ENCODE measurements around the gene TEDC1.

Gene TEDC1

GRCh38 chr14:105527381-105527825 is 36.4 kb downstream of the TEDC1 start:
- no peak for DNase-seq

- peak; percentile 52 for DNase-seq
Observed at GRCh38 chr14:105527826-105528585, 37.0 kb downstream of the TEDC1 start.

DNA sequence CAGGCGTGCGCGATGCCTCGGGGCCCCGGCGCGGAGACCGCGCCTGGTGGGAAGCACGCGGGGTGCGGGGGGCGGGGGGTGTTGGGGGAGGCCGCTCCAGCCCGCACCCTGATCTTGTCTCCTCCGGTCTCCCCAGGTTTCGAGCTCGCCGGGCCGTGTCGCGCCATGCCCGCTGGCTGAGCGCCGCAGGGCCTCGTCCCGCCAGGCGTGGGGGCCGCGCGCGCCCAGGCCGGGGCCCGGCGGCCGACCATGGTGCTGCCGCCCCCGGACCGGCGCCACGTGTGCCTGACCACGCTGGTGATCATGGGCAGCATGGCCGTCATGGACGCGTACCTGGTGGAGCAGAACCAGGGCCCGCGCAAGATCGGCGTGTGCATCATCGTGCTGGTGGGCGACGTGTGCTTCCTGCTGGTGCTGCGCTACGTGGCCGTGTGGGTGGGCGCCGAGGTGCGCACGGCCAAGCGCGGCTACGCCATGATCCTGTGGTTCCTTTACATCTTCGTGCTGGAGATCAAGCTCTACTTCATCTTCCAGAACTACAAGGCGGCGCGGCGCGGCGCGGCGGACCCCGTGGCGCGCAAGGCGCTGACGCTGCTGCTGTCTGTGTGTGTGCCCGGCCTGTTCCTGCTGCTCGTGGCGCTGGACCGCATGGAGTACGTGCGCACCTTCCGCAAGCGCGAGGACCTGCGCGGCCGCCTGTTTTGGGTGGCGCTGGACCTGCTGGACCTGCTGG is 37.7 kb downstream of the TEDC1 start:
- no peak for DNase-seq

DNA sequence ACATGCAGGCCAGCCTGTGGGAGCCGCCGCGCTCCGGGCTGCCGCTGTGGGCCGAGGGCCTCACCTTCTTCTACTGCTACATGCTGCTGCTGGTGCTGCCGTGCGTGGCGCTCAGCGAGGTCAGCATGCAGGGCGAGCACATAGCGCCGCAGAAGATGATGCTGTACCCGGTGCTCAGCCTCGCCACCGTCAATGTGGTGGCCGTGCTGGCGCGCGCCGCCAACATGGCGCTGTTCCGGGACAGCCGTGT is 38.2 kb downstream of the TEDC1 start:
- DNase-seq, result no peak

GRCh38 chr14:105529569-105530284 is 38.7 kb downstream of the TEDC1 start:
- no peak for DNase-seq

DNA sequence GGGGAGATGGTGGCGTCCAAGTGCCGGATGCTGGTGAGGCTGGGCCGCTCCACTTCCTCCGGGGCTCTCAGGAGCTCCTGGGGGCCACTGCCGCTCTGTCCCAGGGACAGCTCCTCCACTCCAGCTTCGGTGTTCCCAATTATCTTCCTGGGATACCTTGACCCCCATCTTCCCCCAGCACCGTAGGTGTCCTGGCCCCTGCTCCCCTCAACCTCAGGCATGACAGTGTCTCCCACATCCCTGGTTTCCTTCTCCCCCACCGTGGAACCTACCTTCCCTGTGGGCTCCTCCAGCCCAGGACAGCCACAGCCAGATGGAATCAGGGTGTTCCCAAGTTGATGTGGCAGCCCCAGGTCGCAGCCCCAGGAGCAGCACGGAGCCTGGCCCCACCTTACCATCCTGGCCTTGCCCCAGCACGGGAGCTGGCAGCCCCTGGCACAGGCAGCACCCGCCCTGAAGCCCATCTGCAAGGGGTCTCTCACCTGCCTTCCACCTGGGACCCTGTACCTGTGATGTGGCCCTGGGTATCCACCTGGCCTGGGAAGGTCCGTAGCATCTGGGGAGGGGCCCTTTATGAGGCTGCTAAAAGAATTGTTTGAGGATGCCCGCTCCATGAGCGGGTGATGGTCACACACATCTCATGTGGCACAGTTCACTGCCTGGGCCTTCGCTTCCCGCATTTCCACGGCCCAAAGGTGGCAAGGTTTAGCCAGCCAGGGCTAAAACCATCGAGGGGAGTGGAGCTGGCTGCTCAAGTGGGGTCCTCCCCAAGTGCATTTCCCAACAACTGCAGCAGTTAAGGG is 39.4 kb downstream of the TEDC1 start:
- DNase-seq, result no peak

DNA sequence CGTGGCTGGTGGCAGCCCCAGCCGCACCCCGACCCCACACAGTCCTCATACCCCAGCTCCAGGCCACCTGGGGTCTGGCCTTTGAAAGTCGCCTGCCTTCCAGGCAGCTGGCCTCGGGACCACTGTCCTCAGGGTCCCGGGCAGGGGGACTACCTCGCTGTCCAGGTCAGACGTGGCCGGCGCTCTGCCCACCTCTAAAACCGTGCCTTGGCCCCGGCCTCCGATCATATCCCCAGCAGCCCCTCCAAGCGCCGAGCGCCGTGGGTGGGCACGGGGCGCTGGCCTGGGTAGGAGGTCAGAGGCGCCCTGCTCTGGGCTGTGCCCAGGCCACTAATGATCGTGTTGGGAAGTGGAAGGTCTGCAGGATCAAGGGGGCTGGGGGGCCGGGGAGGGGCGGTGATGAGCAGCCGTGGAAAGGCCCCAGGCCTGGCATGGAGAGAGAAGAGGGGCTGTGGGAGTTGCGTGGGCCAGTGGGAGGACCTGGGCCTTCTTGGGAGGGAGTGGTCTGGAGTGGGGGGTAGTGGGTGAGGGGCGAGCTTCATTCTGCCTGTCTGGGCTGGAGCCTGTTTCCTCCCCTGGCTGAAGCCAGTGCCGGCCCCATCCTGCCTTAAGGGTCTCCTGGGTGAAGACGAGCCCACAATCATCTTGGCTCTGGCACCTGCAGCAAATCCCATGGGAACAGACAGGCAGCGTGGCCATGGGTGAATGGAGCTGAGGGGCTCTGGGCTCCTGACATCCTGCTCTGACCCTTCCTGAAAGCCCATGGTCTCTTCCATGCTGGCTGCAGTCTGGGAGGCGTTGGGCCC is 40.2 kb downstream of the TEDC1 start:
- no peak for DNase-seq

- no peak for DNase-seq
Observed at GRCh38 chr14:105531894-105532623, 41.0 kb downstream of the TEDC1 start.

GRCh38 chr14:105532735-105533141 is 41.7 kb downstream of the TEDC1 start:
- DNase-seq, result no peak

DNA sequence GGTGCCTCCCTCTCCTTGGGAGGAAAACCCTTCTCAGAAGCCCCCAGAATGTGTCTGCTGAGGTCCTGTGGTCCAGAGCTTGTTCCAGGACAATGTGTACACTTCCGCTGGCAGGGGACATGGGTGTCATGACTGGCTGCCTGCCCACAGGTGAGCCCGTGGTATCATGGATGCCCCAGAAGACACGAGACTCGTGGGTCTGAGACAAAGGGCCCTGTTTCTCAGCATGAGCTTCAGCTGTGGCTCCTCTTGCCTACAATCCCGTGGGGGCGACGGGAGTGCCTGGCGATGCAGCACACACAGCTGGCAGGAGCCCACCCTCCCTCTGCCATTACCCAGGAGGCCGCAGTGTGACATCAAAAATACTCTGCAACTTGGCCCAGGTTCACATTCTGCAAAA is 42.3 kb downstream of the TEDC1 start:
- no peak for DNase-seq

GRCh38 chr14:105533811-105534498 is 42.9 kb downstream of the TEDC1 start:
- DNase-seq, result no peak

- no peak for DNase-seq
Observed at GRCh38 chr14:105534586-105534985, 43.5 kb downstream of the TEDC1 start.

GRCh38 chr14:105536051-105536450 is 45.0 kb downstream of the TEDC1 start:
- no peak for DNase-seq

DNA sequence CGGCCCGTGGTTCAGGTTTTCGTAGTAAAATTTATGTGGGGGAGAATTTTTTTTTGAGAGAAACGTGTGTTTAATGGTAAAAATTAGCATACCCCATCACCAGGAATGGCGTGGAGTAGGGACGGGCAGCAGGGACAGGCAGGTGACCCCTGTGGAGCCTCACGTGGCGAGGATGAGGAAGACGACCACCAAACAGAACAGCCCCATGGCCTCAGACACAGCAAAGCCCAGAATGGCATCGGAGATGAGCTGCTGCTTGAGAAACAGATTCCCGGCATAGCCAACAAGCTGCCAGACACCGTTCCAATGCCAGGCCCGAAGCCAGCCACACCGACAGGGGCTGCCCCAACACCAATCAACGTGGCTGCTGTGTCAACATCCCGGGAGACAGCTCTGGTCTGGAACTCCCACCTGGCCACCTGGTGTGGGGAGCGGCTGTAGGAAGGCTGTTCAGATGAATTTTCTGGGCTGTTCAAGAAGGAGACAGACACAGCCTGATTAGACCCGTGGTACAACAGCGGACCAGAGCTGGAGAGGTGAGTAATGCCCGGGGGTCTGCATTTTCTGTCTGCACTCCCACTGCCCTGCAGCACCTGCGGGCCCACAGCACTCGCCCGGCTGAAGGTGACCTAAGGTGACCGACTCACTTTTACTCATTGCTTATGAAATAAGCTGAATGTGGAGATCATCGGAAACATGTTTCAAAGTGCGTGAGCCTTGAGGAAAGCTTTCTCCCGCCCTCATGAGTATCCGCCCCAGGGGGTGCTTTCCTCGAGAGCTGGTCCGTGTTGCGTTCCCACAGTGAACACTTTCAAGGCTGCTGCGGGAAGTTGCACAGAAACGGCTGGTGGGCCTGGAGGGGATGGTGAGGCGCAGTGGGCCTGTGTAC is 45.9 kb downstream of the TEDC1 start:
- DNase-seq, result no peak

DNA sequence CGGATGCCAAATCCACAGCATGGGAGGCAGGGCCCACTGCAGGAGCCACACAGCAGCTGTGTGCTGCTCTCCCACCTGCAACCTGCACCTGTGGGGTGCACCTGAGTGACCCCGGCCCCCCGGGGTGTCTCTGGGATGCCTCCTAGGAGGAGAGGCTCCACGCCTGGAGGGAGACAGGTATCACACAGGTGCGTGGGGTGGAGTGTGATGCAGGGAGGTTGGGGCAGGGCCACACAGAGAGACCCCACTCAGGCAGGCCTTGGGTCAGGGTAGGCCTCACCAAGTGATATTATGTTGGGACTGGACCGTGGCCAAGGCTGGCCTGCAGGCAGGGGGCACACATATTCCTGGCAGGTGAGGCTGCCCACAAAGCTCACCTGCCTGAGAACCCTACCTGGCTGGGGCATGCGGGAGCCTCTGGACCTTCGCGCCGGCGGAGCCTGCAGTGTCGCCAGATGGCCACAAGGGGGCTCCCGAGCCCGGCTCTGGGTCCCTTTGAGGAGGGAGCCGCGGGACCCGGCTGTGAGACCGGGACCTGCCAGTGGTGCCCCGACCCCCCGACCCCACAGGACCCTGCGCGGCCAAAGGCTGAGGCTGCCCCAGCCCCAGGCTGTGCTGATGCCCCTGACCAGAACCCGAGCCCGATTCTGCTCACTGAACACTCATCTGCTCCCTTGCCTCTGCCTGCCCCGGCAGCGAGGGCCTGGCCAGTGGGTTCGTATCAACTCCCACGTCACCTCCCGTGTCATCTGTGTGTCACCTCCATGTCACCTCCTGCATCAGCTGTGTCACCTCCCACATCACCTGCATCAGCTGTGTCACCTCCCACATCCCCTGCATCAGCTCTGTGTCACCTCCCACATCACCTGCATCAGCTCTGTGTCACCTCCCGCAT is 46.8 kb downstream of the TEDC1 start:
- DNase-seq, result no peak

- no peak for DNase-seq
Observed at GRCh38 chr14:105538481-105539049, 47.5 kb downstream of the TEDC1 start.

DNA sequence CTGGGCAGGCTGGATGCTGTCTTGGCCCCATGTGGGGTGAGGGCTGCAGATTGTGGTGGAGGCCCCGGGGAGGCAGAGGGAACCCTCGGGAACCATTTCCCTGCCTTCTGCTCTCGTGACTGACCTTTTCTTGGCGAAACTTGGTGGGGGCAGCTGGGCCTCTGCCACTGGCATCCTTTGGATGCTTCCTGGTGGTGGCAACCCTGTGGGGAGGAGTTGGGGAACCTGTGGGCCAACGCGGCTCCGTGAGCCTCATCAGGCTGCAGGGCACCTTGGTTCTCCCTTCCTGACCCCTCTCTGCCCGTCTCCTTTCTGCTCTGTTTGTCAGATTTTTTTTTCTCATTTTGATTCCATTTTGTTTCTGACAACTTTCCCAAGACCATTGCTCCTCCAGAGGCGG is 49.8 kb downstream of the TEDC1 start:
- DNase-seq, result no peak

- DNase-seq, result no peak
Observed at GRCh38 chr14:105541218-105541875, 50.3 kb downstream of the TEDC1 start.
